ENCODE results near the gene TRHDE.
"Not testable (repeated sequence)": the region's sequence is repeated elsewhere in the genome, so short reads cannot be mapped to it uniquely, and the experiment has no call there.

Gene TRHDE

DNA sequence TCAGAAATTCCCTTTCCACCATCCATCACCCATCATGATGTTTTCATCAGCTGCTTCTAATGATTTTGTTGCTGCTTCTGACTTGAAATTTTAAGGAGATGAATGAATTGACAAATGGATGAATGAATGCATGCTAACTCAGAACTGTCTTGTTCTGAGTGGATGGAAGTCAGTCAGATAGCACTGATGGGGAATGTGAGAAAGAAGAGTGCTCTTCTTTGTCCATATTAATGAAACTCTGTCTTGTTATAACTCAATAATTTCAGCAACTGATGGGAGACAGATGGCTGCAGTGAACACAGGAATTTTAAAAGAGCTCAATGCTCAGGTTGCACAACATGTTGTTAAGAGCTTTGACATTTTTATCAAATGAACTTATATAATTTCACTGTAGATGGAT is 422.0 kb downstream of the TRHDE start:
- Histone ChIP-seq H3K9ac (no peak overlapping the region), H2AFZ (ENCODE audit: low read depth) (no peak overlapping the region), H3K27me3 (ENCODE audit: insufficient read depth, low read depth) (no peaks in the 10 kb centered on the region), H3K79me2 (ENCODE audit: insufficient read depth, low read depth) (no peaks in the 10 kb centered on the region), H3K4me3 (IDR thresholded peaks at IDR 0.05; ENCODE audit: insufficient read depth, low read depth, low read length) (no peak overlapping the region), H3K4me1 (ENCODE audit: low read depth, poor library complexity, severe bottlenecking) (peaks cover 30% of the 10 kb centered on the region), H3K36me3 (ENCODE audit: insufficient read depth) (no peaks in the 10 kb centered on the region), H4K20me1 (ENCODE audit: insufficient read depth) (no peaks in the 10 kb centered on the region), H3K4me2 (no peak overlapping the region), H3K27ac (no peak overlapping the region)
- TF ChIP-seq, protein P1, sequence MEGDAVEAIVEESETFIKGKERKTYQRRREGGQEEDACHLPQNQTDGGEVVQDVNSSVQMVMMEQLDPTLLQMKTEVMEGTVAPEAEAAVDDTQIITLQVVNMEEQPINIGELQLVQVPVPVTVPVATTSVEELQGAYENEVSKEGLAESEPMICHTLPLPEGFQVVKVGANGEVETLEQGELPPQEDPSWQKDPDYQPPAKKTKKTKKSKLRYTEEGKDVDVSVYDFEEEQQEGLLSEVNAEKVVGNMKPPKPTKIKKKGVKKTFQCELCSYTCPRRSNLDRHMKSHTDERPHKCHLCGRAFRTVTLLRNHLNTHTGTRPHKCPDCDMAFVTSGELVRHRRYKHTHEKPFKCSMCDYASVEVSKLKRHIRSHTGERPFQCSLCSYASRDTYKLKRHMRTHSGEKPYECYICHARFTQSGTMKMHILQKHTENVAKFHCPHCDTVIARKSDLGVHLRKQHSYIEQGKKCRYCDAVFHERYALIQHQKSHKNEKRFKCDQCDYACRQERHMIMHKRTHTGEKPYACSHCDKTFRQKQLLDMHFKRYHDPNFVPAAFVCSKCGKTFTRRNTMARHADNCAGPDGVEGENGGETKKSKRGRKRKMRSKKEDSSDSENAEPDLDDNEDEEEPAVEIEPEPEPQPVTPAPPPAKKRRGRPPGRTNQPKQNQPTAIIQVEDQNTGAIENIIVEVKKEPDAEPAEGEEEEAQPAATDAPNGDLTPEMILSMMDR (conservative IDR thresholded peaks at IDR 0.05; ENCODE audit: low read depth, low read length) = no peak

DNA sequence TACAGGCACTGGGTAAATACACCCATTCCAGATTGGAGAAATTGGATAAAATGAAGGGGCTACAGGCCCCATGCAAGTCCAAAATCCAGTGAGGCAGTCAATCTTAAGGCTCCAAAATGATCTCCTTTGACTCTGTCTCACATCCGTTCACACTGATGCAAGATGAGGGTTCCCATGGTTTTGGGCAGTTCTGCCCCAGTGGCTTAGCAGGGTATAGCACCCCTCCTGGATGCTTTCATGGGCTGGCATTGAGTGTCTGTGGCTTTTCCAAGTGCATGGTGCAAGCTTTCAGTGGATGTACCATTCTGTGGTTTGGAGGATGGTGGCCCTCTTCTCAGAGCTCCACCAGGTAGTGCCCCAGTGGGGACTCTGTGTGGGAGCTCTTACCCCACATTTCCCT is 427.2 kb downstream of the TRHDE start:
- TF ChIP-seq, protein P1 (conservative IDR thresholded peaks at IDR 0.05; ENCODE audit: low read depth, low read length) = no peak

DNA sequence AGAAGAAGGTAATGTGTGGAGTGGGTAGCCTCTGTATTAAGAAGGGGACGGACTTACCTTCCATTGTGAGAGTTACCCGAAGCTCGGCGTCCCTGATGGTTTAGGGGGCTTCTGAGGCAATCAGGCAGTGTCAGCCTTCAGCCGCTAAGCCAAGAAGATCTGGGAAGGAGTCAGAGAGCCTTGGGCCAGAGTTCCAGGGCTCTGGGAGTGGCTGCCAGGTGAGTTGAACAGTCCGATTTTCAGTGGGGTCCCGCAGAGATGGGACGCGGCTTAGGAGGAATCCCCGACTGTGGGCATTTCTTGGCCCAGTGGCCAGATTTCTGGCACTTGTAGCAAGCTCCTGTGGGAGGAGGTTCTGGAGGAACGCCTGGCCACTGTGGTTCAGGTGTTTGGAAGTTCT is 439.9 kb downstream of the TRHDE start:
- not testable (repeated sequence) for H3K79me2 ChIP-seq (ENCODE audit: insufficient read depth, low read depth); H3K4me3 ChIP-seq (IDR thresholded peaks at IDR 0.05; ENCODE audit: insufficient read depth, low read depth, low read length); H3K27me3 ChIP-seq (ENCODE audit: insufficient read depth, low read depth); H3K9ac ChIP-seq; H3K4me1 ChIP-seq (ENCODE audit: low read depth, poor library complexity, severe bottlenecking); H3K36me3 ChIP-seq (ENCODE audit: insufficient read depth); H3K4me2 ChIP-seq; H4K20me1 ChIP-seq (ENCODE audit: insufficient read depth); H2AFZ ChIP-seq (ENCODE audit: low read depth); H3K27ac ChIP-seq

More for the DNA sequence above, 427.2 kb downstream of the TRHDE start:
- no peak overlapping the region for H2AFZ ChIP-seq (ENCODE audit: low read depth)
- H4K20me1 ChIP-seq (ENCODE audit: insufficient read depth) = no peaks in the 10 kb centered on the region
- no peak overlapping the region for H3K9ac ChIP-seq
- H3K4me1 ChIP-seq (ENCODE audit: low read depth, poor library complexity, severe bottlenecking) = no peaks in the 10 kb centered on the region
- no peaks in the 10 kb centered on the region for H3K27me3 ChIP-seq (ENCODE audit: insufficient read depth, low read depth)
- H3K36me3 ChIP-seq (ENCODE audit: insufficient read depth) = no peaks in the 10 kb centered on the region
- H3K27ac ChIP-seq = no peak overlapping the region
- H3K4me2 ChIP-seq = no peak overlapping the region
- H3K4me3 ChIP-seq (IDR thresholded peaks at IDR 0.05; ENCODE audit: insufficient read depth, low read depth, low read length) = no peak overlapping the region
- no peaks in the 10 kb centered on the region for H3K79me2 ChIP-seq (ENCODE audit: insufficient read depth, low read depth)

DNA sequence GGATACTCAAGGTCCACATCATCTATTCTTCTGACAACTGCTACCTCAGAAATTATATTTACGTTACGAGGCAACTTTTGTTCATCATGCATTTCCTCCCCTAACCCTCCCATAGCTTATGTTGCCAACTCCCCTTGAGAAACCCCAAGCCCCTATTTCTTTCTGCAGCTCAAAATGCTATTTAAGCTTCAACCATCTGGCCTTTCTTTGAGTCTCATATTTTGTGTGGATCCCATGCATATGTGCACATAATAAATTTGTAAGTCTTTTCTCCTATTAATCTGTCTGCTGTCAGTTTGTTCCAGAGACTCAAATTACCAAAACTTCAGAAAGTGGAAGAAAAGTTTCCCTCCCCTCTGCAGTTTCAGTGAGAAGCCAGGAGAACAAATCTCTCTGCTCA is 444.1 kb downstream of the TRHDE start:
- H3K36me3 ChIP-seq (ENCODE audit: insufficient read depth) = no peaks in the 10 kb centered on the region
- TF ChIP-seq, protein P1 (conservative IDR thresholded peaks at IDR 0.05; ENCODE audit: low read depth, low read length) = no peak
- no peaks in the 10 kb centered on the region for H4K20me1 ChIP-seq (ENCODE audit: insufficient read depth)
- H3K4me3 ChIP-seq (IDR thresholded peaks at IDR 0.05; ENCODE audit: insufficient read depth, low read depth, low read length) = no peak overlapping the region
- H3K4me1 ChIP-seq (ENCODE audit: low read depth, poor library complexity, severe bottlenecking) = no peaks in the 10 kb centered on the region
- no peak overlapping the region for H3K27ac ChIP-seq
- no peaks in the 10 kb centered on the region for H3K79me2 ChIP-seq (ENCODE audit: insufficient read depth, low read depth)
- no peak overlapping the region for H3K4me2 ChIP-seq
- H2AFZ ChIP-seq (ENCODE audit: low read depth) = no peak overlapping the region
- no peak overlapping the region for H3K9ac ChIP-seq
- H3K27me3 ChIP-seq (ENCODE audit: insufficient read depth, low read depth) = no peaks in the 10 kb centered on the region

DNA sequence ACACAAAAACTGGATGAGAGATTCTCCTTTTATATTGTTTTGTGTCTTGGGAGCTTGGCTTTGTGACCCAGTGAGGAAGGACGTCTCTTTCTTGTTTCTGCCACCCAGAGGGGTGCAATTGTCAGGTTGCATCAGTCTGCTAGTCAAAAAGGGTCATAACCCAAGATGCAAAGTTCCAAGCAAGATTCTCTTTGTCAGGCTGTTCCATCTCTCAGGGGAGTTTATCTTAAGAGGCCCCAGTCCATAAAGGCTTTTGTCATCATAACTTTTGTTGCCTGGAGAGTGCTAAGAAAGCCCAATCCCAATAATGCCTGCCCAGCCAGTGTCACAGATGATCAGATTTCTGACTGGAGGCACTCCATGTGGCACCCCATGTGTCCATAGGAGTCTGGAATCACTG is 444.9 kb downstream of the TRHDE start:
- no peak overlapping the region for H3K4me2 ChIP-seq
- H2AFZ ChIP-seq (ENCODE audit: low read depth) = no peak overlapping the region
- no peaks in the 10 kb centered on the region for H3K4me1 ChIP-seq (ENCODE audit: low read depth, poor library complexity, severe bottlenecking)
- H3K36me3 ChIP-seq (ENCODE audit: insufficient read depth) = no peaks in the 10 kb centered on the region
- no peaks in the 10 kb centered on the region for H3K79me2 ChIP-seq (ENCODE audit: insufficient read depth, low read depth)
- no peaks in the 10 kb centered on the region for H4K20me1 ChIP-seq (ENCODE audit: insufficient read depth)
- no peak overlapping the region for H3K4me3 ChIP-seq (IDR thresholded peaks at IDR 0.05; ENCODE audit: insufficient read depth, low read depth, low read length)
- TF ChIP-seq, protein P1 (conservative IDR thresholded peaks at IDR 0.05; ENCODE audit: low read depth, low read length) = no peak
- no peak overlapping the region for H3K9ac ChIP-seq
- no peak overlapping the region for H3K27ac ChIP-seq
- no peaks in the 10 kb centered on the region for H3K27me3 ChIP-seq (ENCODE audit: insufficient read depth, low read depth)
